Hepatocyte (in vitro differentiated cells): ENCODE measurements around the gene CLCN7.

Experiments used
- EZH2 ChIP-seq: fragments of 200-600 bp; sonication (generic); IDR thresholded peaks from 2 replicates; pipeline ENCODE4 v1.6.1; 2016; ENCODE audit warnings: antibody characterized with exemption, mild to moderate bottlenecking, borderline replicate concordance
- EZH2phosphoT487 ChIP-seq: fragments of 200-600 bp; sonication (generic); IDR thresholded peaks from one replicate; pipeline ENCODE4 v1.6.1; 2018; ENCODE audit warnings: antibody characterized with exemption, mild to moderate bottlenecking, low read depth, moderate library complexity; ENCODE audit not compliant: unreplicated experiment, severe bottlenecking
- TF ChIP-seq, protein P1 (sequence below): fragments of 200-600 bp; sonication (generic); IDR thresholded peaks from 2 replicates; pipeline ENCODE4 v1.5.1; 2016; ENCODE audit warnings: antibody characterized with exemption, mild to moderate bottlenecking; ENCODE audit not compliant: poor library complexity

- TF ChIP-seq, protein P1, sequence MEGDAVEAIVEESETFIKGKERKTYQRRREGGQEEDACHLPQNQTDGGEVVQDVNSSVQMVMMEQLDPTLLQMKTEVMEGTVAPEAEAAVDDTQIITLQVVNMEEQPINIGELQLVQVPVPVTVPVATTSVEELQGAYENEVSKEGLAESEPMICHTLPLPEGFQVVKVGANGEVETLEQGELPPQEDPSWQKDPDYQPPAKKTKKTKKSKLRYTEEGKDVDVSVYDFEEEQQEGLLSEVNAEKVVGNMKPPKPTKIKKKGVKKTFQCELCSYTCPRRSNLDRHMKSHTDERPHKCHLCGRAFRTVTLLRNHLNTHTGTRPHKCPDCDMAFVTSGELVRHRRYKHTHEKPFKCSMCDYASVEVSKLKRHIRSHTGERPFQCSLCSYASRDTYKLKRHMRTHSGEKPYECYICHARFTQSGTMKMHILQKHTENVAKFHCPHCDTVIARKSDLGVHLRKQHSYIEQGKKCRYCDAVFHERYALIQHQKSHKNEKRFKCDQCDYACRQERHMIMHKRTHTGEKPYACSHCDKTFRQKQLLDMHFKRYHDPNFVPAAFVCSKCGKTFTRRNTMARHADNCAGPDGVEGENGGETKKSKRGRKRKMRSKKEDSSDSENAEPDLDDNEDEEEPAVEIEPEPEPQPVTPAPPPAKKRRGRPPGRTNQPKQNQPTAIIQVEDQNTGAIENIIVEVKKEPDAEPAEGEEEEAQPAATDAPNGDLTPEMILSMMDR, result no peak
- no peak for TF ChIP-seq EZH2
- no peak for TF ChIP-seq EZH2phosphoT487
Measured at GRCh38 chr16:1426734-1427471, 47.9 kb downstream of the CLCN7 start.
